GM19025 (cell line): ENCODE results near the gene TTLL10.
"Not testable (repeated sequence)": the region's sequence is repeated elsewhere in the genome, so short reads cannot be mapped to it uniquely, and the experiment has no call there.

Experiments
- ATAC-seq: cut with Tn5 transposase; IDR thresholded peaks from one replicate; pipeline ENCODE4 v1.9.1; 2021; ENCODE audit warnings: mild to moderate bottlenecking, low read depth, moderate library complexity; ENCODE audit not compliant: unreplicated experiment

The TTLL10 gene

DNA sequence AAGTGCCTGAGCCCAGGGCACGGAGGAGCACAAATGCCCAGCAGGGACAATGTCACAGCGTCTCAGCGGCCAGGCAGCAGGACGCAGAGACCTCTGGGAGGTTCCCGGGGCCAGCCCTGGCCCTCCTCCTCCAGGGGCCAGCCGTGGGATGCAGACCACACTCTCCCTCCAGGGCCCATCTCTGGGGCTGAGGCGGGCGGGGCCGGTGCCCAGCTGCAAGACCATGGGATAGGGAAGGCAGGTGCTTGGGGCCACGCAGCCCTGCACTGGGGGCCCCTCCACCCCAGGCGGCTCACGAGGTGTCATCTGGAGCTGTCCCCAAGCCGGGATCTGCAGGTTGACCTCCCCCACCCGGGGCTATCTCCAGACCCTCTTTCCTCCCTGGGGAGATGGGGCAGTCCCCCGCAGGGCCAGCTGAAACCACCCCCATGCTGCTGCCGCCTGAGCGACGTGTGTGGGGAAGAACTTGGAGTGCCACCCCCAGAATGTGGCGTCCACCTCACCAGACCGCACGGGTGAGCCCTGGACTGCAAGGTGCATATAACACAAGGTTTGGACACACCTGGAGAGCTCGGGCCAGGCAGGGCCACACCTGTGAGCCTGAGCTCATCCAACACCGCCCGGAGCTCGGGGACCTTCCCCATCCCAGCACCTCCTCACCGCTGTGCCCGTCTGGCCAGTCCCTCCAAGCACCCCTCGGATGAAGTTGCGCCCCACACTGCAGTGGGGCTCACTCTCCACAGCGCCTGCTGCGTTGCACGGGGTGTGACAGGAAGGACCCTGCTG lies 4.1 kb upstream of the TTLL10 start:
- no peak for ATAC-seq

DNA sequence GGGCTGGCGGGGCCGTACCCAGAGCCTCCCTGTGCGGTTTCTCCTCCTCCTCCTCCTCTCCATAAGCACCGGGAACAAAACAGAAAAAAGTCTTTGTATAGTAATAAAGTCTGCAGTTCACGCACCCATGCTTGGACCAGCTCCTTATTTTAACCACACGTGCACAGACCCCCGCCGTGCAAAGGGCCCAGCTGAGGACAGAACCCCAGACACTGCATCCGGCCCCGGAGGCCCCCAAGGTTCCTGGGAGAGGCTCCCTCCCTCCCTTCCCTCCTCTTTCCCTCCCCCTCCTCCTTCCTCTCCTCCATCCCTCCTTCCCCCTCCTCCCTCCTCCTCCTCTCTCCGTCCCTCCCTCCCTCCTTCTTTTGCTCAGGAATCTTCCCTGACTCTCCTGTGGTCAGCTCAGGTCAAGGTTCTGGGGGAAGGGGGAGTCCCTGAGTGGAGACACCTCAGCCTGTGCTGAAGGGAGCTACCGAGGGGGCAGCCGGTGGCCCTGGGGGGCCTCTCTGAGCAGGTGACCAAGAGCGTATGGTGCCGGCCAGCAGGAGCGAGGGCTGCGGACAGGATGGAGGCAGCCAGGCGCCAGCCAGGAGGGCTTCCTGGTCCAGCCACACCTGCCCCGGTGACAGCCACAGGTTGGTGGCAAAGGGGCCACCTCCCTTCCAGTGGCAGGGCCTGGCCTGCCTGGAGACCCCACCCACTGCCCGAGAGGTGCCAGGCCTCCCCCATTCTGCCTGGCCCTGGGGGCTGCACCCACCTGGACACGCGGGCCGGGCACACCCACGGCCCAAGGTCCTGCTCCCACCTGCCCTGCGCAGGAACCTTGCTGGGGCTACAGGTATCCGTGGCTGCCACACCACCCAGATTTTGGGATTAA lies 3.2 kb upstream of the TTLL10 start:
- ATAC-seq: no peak

DNA sequence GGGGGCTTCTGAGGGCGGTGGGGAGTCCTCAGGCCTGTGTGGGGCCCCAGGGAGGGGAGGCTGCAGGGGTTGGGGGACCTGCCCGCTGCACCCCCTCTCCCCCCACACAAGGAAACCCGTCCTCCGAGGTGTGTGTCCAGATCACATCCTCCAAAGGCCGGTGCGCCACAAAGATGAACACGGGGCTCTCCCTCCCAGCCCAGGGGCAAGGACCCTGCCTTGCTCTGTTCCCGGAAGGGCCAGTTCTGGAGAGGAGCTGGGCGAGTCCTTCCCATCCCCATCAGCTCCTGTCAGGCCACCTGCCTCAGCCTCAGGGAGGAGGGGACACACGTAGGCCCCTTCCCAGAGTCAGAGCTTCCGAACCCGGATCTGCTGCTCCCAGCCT lies 2.5 kb upstream of the TTLL10 start:
- no peak for ATAC-seq

DNA sequence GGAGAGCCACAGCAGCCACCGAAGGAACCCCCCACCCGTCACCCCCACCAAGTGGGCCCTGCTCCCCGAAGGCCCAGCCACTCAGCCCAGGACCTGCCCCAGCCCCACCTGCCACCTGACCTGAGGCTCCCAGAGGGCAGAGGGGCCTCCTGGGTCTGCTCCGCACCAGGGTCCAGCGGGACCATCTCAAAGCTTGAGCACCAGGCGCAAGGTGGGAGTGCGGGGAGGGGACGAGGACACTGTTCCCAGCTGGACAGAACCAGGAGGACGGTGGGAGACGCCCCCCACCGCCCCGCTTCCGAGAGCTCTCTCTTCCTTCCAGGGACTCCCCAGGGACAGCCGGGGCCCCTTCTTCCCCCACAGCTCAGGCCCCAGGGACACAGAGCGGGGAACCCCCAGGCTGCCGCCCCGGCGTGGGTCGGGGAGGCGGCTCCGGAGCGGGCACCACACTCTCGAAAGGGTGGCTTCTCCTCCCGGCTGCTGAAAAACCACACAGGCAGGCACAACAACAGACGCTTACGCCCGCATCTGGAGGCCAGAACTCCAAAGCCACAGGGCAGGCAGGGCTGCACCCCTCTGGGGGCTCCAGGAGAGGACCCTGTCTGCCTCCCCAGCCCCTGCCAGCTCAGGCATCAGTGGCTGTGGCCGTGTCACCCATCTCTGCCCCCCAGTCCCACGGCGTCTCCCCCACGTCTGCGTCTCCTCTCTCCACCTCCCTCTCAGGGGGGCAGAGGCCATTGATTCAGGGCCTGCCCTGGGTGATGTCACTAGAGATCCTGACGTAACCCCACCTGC lies 1.9 kb upstream of the TTLL10 start:
- ATAC-seq: peak; percentile 43

DNA sequence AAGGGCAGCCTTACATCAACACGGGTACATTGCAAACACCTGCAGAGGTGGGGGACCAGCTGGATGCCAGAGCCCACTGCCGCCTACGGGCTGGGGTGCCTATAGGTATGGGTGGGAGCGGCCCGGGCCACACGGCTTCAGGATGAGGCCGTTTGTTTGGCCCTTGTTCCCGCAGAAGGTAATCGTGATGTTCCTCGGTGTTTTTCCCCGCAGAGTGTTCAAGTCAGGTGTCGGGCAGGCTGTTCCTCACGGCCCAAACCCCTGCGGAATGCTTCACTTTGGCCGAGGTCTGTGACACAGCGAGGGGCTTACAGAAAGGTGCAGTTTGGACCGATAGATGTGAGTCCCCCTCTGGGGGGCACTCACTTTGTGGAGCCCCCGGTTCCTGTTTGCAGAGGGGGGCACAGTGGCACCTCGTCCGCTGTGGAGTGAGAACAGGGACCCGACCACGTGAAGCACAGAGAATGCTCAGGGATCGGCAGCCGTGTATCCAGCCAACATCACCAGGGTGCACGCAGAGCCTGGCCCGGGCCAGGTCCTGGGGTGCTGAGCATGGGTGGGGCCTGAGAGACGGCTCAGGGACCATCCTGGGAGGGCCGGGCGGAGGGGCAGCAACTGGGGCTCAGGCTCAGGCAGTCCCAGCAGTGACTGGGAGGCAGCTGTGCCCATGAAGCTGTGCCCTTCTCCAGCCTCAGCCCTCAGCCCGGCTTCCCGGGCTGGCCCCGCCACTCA lies 453 bp upstream of the TTLL10 start:
- no peak for ATAC-seq

DNA sequence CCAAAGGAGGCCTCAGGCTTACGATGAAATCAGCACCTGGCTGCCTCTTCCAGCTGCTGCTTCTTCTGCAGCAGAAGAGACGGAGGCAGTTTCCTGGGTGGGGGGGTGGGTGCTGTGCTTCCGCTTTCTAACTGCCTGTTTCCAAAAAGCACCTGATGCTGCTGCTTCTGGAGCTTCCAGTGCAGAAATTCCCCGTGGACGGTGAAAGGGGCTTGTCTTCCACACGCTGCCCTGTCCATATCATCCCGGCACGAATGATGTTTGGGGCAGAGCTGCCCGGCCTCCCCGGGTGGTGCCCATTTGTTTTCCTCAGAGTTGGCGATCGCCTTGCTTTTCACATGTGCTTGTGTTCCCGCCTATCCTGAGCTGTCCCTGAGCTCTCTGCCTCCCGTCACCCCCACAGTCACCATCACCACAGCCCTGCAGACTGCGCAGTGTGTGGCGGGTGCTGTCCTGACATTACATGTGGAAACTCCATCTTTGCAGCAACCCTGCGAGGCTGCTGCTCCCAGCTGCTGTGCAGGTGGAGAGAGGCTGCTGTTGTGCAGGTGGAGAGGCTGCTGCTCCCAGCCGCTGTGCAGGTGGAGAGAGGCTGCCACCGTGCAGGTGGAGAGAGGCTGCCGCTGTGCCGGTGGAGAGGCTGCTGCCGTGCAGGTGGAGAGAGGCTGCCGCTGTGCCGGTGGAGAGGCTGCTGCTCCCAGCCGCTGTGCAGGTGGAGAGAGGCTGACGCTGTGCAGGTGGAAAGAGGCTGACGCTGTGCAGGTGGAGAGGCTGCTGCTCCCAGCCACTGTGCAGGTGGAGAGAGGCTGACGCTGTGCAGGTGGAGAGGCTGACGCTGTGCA lies 1.8 kb downstream of the TTLL10 start:
- no peak for ATAC-seq

DNA sequence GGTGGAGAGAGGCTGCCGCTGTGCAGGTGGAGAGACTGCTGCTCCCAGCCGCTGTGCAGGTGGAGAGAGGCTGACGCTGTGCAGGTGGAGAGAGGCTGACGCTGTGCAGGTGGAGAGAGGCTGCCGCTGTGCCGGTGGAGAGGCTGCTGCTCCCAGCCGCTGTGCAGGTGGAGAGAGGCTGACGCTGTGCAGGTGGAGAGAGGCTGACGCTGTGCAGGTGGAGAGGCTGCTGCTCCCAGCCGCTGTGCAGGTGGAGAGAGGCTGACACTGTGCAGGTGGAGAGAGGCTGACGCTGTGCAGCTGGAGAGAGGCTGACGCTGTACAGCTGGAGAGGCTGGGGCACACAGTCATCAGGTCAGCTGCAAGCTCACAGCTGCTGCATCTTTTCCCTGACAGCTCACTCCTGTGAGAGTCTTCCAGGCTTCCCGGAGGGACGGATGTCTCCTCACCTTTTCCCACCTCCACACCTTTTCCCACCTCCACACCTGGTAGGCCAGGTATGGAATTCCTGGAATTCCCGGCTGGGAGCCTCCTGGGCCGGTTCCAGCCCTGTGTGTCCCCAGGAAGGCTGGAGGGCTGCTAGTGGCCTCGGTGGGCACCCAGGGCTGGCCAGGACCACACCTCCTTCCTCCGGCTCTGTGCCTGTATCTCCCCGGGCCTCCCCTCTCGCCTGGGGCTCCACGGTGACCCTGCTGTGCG lies 2.5 kb downstream of the TTLL10 start:
- not testable (repeated sequence) for ATAC-seq

DNA sequence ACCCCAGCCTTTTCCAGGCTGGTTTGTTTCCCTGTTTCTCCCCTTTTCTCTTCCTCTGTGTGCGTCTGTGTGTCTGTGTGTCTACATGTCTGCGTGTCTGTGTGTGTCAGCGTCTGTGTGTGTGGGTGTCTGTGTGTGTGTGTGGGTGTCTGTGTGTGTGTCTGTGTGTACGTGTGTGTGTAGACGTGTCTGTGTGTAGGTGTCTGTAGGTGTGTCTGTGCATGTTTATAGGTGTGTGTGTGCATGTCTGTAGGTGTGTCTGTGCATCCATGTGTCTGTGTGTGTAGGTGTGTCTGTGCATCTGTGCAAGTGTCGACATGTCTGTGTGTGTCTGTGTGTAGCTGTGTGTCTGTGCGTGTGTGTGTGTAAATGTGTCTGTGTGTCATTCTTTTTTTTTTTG lies 3.3 kb downstream of the TTLL10 start:
- ATAC-seq: no peak

DNA sequence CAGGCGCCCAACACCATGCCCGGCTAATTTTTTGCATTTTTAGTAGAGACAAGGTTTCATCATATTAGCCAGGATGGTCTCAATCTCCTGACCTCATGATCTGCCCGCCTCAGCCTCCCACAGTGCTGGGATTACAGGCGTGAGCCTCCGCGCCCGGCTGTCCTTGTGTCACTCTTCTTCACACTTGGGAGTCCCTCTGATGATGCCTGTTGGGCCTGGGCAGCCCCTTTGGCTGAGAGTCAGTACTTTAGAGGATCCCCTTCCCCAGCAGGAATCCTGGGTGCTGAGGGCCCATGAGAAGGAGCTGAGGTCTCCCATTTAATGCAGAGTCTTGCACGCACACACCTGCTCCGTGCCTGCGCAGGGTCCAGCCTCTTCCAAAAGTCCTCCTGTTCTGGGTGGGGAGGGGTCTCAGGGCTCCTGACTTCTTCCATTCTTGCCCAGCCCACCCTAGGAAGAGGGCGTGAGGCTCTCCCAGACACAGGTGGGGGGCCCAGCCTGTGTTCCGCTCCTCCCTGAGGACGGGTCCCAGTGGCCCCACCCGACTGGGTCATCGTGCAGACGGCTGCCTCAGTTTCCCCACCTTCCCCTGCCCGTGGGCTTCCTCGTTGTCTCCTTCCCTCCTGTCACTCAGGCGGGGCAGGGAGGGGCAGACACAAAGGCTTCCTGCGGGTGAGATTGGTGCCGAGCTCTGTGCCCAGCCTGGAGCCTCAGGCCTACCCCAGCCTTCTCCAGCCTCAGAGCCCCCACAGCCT lies 3.9 kb downstream of the TTLL10 start:
- ATAC-seq: no peak

DNA sequence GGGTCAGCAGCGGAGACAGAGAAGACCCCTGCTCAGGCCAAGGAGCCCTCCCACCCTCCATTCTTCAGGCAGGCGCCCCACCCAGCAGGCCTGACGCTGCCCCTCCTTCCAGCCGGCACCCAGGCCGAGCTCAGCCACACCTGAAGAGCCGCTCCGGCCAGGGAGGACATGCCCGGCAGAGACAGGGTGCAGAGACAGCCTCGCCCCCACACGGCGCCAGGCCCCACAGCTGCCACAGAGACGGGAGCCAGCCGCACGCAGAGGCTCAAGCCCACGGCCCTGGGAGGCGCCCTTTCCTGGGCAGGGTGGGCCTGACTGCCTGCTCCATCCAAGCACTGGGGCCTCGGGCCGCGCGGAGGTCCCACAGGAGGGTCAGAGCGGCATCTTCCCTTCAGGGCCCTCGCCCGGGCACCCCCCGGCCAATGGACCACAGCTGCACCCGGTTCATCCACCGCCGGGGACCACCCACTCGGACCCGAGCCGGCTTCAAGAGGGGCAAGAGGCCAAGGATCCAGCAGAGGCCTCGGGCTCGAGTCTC lies 5.2 kb downstream of the TTLL10 start:
- ATAC-seq: no peak

DNA sequence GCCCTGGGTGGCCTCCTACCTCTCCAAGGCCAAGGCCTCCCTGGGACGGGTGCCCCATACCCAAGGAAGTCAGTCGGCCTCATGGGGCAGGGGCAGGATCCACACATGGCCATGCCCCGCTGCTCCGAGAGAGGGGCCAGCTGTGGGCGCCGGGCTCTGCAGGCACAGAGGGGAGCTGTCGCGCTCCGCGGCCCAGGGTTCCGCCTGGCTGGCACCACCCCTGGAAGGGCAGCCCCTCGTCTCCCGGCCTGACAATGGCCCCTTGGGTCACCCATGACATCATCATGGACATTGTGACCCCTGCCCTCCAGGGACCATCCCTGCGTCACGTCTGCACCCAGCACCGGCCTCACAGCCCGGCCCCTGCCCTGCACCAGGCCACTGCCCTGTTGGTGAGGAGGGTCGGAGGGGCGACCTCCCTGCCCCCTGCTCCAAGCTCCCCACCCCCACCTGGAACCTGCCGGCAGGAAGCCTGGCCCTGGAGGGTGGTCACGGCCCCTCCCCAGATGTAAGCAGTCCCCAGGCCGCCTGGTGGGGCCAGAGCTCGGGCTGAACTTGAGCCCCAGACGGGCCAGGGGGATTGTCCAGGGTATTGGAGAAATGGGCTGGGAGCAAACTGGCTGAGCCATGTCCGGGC lies 5.8 kb downstream of the TTLL10 start:
- ATAC-seq: no peak

DNA sequence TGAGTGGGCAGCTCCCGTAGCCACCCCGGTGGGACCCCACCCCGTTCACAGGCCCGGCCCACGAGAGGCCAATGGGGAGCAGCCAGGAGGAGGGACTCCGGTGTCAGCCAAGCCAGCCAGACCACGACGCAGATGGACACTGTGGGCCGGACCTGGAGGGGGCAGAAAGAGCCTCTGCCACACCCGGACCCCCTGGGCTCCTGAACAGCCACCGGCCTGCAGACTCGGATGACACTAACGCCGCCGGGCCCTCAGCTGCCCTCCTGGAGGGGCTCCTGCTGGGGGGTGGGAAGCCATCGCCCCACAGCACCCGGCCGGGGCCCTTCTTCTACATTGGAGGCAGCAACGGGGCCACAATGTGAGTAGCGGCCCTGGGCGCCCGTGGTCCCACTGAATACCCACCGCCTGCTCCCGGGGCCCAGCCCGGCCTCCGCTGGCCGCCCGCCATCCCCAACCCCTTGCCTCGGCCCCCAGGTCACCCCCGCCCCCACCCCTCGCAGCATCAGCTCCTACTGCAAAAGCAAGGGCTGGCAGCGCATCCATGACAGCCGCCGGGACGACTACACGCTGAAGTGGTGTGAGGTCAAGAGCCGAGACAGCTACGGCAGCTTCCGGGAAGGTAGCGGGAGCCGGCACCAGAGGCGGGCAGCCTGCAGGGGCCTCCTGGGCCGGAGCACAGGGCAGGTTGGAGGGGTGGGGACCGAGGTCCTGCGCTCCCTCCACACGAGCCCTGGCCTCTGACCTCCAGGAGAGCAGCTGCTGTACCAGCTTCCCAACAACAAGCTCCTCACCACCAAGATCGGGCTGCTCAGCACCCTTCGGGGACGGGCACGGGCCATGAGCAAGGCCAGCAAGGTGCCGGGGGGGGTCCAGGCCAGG lies 6.5 kb downstream of the TTLL10 start:
- ATAC-seq: no peak

DNA sequence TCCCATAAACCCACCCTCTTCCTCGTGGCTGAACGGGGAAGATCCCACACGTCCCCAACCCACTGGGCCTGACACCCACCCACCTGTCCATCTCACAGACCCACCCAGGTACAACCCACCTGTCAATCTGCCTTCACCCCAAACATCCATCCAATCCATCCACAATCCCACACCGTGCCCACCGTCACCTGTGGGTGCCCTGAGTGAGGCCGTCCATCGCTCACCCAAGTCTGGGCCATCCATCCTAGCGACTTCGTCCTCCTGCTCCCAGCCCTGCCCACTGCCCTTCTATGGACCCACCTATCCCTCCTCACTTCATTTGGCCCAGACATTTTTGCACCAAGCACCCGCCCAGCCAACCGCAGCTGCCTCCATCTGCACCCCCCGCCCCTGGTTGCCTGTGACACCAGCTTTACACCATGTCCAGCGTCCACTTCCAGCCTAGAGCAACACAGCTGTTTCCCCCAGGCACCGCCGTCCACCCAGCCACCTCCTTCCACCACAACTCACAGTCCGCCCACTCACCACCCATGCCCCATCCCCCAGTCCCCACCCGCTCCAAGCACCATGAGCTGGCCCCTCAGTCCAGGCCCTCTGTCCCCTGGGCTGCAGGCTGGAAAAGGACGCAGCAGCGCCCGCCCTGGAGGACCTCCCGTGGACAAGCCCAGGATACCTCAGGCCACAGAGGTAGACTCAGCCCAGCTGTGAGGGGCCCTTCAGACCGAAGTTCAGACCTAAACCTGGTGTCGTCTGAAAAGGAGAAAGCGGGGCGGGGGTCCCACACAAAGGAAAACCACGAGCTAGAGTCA lies 7.7 kb downstream of the TTLL10 start:
- no peak for ATAC-seq

DNA sequence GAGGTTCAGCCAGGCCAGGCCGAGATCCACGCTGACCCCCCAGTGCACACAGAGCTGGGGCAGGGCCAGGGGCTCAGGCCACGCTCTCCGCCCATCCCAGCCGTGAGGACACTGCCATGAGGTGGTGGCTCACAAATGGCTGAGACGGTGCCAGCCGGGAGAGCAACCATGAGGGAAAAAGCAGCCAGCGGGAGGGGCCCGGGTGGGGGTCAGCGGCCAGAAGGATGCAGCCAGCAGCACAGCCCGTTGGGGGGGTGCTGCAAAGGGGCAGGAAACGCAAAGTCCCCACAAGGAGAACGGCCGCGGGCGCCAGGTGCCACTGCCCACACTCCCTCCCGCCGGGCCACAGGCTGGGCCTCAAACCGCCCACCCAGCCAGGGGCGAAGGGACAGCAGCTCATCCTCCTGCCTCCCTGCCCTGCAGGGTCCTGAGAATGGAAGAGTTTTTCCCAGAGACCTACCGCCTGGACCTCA lies 8.3 kb downstream of the TTLL10 start:
- ATAC-seq: no peak

DNA sequence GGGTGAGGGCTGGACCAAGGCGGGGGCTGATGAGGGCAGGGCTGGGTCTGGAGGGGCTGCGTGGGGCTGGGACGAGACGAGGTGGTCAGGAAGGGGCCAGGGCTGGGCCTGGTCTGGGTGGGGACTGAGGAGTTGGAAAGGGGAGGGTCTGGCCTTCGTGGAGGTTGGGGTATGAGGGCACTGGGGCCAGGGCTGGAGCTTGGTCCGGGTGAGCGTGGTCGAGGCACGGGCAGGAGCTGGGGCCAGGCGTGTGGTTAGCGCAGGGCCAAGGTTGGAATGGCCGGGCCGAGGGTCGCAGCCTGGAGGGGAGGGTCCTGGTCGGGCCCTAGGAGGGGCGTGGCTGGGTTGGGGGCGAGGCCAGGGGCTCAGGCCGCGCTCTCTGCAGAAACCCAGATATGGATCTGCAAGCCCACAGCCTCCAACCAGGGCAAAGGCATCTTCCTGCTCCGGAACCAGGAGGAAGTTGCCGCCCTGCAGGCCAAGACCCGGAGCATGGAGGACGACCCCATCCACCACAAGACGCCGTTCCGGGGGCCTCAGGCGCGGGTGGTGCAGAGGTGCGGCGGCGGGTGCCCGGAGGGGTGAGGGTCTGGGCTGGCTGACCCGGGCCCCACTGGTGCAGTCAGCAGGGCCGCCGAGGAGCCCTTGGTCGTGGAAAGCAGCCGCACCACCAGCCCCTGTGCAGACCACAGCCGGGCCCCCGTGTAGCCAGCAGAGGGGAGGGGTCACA lies 9.0 kb downstream of the TTLL10 start:
- no peak for ATAC-seq
